CD14-positive monocyte (primary cell): ENCODE measurements around the gene P2RX2. TPM values are rescaled to one million over a fixed set of nuclear protein-coding genes. Genes with fewer than 3 reads are reported as not detected.
A peak's percentile ranks its signal among the peaks of the same experiment; 100 is the strongest.

Experiments used
- DNase-seq, 3 donors: peaks; one replicate each; pipeline ENCODE4 v3.0.0-alpha.2; 2011 to 2022
- H2AFZ ChIP-seq: 2 replicates; pipeline ENCODE4 v1.6.0; 2012; ENCODE audit warnings: mild to moderate bottlenecking, low read depth, low read length, inconsistent platforms; ENCODE audit not compliant: insufficient read depth, poor library complexity, severe bottlenecking
- H3K27ac ChIP-seq, 2 donors: 1 replicate in 1 of 2; 2 replicates in 1 of 2; pipeline ENCODE4 v1.5.1; 2012 to 2013; ENCODE audit warnings: low read length in 2 of 2, control low read depth in 1 of 2, inconsistent platforms in 1 of 2, low read depth in 1 of 2, mild to moderate bottlenecking in 1 of 2
- H3K27me3 ChIP-seq, 2 donors: one replicate each; pipeline versions ENCODE4 v1.6.0 to v1.6.1; 2011 to 2013; ENCODE audit warnings: low read length in 2 of 2; ENCODE audit not compliant: control insufficient read depth in 2 of 2, insufficient read depth in 2 of 2
- H3K36me3 ChIP-seq, 2 donors: replicated peaks in 1 of 2; 1 replicate in 1 of 2; 2 replicates in 1 of 2; pipeline versions ENCODE4 v1.5.1 to v1.6.1; 2012 to 2013; ENCODE audit warnings: low read length in 2 of 2, control low read depth in 1 of 2, inconsistent platforms in 1 of 2, mild to moderate bottlenecking in 1 of 2; ENCODE audit not compliant: insufficient read depth in 2 of 2, control insufficient read depth in 1 of 2
- H3K4me1 ChIP-seq, 2 donors: 1 replicate in 1 of 2; 2 replicates in 1 of 2; pipeline versions ENCODE4 v1.5.1 to v1.6.1; 2012 to 2013; ENCODE audit warnings: low read length in 2 of 2, control low read depth in 1 of 2, inconsistent platforms in 1 of 2, mild to moderate bottlenecking in 1 of 2, moderate library complexity in 1 of 2; ENCODE audit not compliant: insufficient read depth in 2 of 2, control insufficient read depth in 1 of 2
- H3K4me2 ChIP-seq: replicated peaks from 2 replicates; pipeline ENCODE3; 2012; ENCODE audit warnings: low read length, moderate library complexity, mild to moderate bottlenecking; ENCODE audit not compliant: poor library complexity, severe bottlenecking; ENCODE audit errors: extremely low read depth
- H3K4me3 ChIP-seq, 3 experiments: fragments of 200-600 bp in 1 of 3; sonication (generic) in 1 of 3; replicated peaks in 1 of 3; 1 replicate in 2 of 3; 2 replicates in 1 of 3; pipeline ENCODE4 v1.5.1; 2011 to 2013; ENCODE audit warnings: low read length in 3 of 3, mild to moderate bottlenecking in 3 of 3, control low read depth in 2 of 3, low read depth in 2 of 3, inconsistent platforms in 1 of 3, moderate library complexity in 1 of 3
- H3K79me2 ChIP-seq: 2 replicates; pipeline ENCODE4 v1.6.0; 2012; ENCODE audit warnings: mild to moderate bottlenecking, control low read depth, inconsistent platforms, low read length, moderate library complexity; ENCODE audit not compliant: insufficient read depth
- H3K9ac ChIP-seq: 2 replicates; pipeline ENCODE4 v1.6.0; 2017; ENCODE audit warnings: low read length, mild to moderate bottlenecking; ENCODE audit not compliant: insufficient read depth, poor library complexity, severe bottlenecking
- H3K9me3 ChIP-seq, 2 donors: replicated peaks in 1 of 2; 1 replicate in 1 of 2; 2 replicates in 1 of 2; pipeline versions ENCODE4 v1.5.1 to v1.6.1; 2012 to 2013; ENCODE audit warnings: low read length in 2 of 2, control low read depth in 1 of 2; ENCODE audit not compliant: control insufficient read depth in 1 of 2, insufficient read depth in 1 of 2
- H4K20me1 ChIP-seq: 2 replicates; pipeline ENCODE4 v1.6.0; 2012; ENCODE audit warnings: mild to moderate bottlenecking, low read length, control low read depth, moderate library complexity; ENCODE audit not compliant: insufficient read depth
- H3K27ac Mint-ChIP-seq, 7 donors: one replicate each; pipeline ENCODE4 v1.8.0; 2020; ENCODE audit warnings: mild to moderate bottlenecking in 7 of 7, mixed read lengths in 7 of 7, moderate library complexity in 6 of 7, inconsistent platforms in 2 of 7
- H3K27me3 Mint-ChIP-seq, 3 donors: one replicate each; pipeline ENCODE4 v1.8.0; 2021 to 2022; ENCODE audit warnings: low read depth in 3 of 3, mild to moderate bottlenecking in 3 of 3, mixed read lengths in 3 of 3, moderate library complexity in 3 of 3, inconsistent platforms in 1 of 3
- H3K36me3 Mint-ChIP-seq, 2 donors: one replicate each; pipeline ENCODE4 v1.8.0; 2020; ENCODE audit warnings: mixed read lengths in 2 of 2, inconsistent platforms in 1 of 2, mild to moderate bottlenecking in 1 of 2
- H3K4me1 Mint-ChIP-seq: one replicate; pipeline ENCODE4 v1.8.0; 2020; ENCODE audit warnings: mild to moderate bottlenecking, mixed read lengths
- H3K4me3 Mint-ChIP-seq, 2 donors: one replicate each; pipeline ENCODE4 v1.8.0; 2020; ENCODE audit warnings: mild to moderate bottlenecking in 2 of 2, mixed read lengths in 2 of 2, moderate library complexity in 1 of 2
- H3K9me3 Mint-ChIP-seq, 7 donors: one replicate each; pipeline ENCODE4 v1.8.0; 2020 to 2022; ENCODE audit warnings: mixed read lengths in 7 of 7, mild to moderate bottlenecking in 6 of 7, moderate library complexity in 6 of 7, inconsistent platforms in 2 of 7
- WGBS: methylation state at CpG from one replicate; pipeline ENCODE4 v1.1.5; 2013; ENCODE audit warnings: missing lambda C conversion rate; ENCODE audit not compliant: insufficient coverage; 5-methylcytosine and 5-hydroxymethylcytosine counted together
- intact Hi-C, 2 donors: fragments of 100-400 bp; cut with micrococcal nuclease; formaldehyde crosslinking; loops; one replicate each; pipeline versions ENCODE4 v1.15.0 to v1.15.1; 2023
- polyA plus RNA-seq, 3 donors: library from polyadenylated mRNA; depleted of rRNA in 1 of 3; unstranded in 2 of 3; stranded (reverse) in 1 of 3; fragments of 300-500 nt in 2 of 3; fragments of >200 nt in 1 of 3; fragmentation: Illumina TruSeq in 2 of 3; gene quantifications; 1 replicate in 2 of 3; 2 replicates in 1 of 3; pipeline ENCODE4 v1.2.3, GENCODE V29; 2012 to 2021
- TF ChIP-seq, protein P1 (sequence below): fragments of 200-600 bp; IDR thresholded peaks from one replicate; pipeline ENCODE4 v1.8.0; 2022; ENCODE audit warnings: antibody characterized with exemption, mild to moderate bottlenecking

Gene P2RX2
- polyA plus RNA-seq, 3 donors, result not detected

DNA sequence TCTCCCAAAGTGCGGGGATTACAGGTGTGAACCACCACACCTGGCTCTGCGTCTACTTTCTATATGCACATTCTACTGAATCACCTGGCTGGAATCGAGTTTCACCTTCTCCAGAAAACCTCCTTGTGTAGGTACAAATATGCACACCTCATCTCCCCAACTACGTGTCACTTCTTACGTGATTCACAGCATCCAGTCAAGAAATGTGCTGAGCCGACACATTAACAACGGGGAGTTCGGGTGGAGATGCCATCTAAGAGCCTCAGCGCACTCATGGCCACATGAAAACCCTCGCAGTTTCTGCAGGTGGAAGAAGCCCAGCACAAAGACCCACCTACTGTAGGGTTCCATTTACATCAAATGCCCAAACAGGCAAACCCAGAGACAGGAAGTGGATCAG, 29.3 kb downstream of the P2RX2 start:
- H2AFZ ChIP-seq, result no peak overlapping the region
- H4K20me1 ChIP-seq, result no peaks in the 10 kb centered on the region
- Mint-ChIP-seq H3K27me3 (peaks cover 0 to 1% (median 0%) of the 10 kb centered on the region in 3 donors), H3K4me1 (no peaks in the 10 kb centered on the region), H3K36me3 (peaks cover 70 to 90% of the 10 kb centered on the region in 2 donors), H3K27ac (peak overlapping the region in 1 of 7 donors; percentile 14), H3K9me3 (no peaks in the 10 kb centered on the region), H3K4me3 (no peak overlapping the region)
- H3K27me3 ChIP-seq, result no peaks in the 10 kb centered on the region
- TF ChIP-seq, protein P1, sequence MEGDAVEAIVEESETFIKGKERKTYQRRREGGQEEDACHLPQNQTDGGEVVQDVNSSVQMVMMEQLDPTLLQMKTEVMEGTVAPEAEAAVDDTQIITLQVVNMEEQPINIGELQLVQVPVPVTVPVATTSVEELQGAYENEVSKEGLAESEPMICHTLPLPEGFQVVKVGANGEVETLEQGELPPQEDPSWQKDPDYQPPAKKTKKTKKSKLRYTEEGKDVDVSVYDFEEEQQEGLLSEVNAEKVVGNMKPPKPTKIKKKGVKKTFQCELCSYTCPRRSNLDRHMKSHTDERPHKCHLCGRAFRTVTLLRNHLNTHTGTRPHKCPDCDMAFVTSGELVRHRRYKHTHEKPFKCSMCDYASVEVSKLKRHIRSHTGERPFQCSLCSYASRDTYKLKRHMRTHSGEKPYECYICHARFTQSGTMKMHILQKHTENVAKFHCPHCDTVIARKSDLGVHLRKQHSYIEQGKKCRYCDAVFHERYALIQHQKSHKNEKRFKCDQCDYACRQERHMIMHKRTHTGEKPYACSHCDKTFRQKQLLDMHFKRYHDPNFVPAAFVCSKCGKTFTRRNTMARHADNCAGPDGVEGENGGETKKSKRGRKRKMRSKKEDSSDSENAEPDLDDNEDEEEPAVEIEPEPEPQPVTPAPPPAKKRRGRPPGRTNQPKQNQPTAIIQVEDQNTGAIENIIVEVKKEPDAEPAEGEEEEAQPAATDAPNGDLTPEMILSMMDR, result no peak
- no peaks in the 10 kb centered on the region for H3K4me1 ChIP-seq
- H3K9me3 ChIP-seq, result no peaks in the 10 kb centered on the region
- intact Hi-C loops, result no loop called here
- peaks cover 48 to 89% of the 10 kb centered on the region in 2 donors for H3K36me3 ChIP-seq
- no peak overlapping the region for H3K4me2 ChIP-seq
- 93% methylated on average over 7 of the region's 10 CpGs for WGBS
- no peaks in the 10 kb centered on the region for H3K79me2 ChIP-seq
- DNase-seq, result no peak
- no peak overlapping the region for H3K9ac ChIP-seq
- H3K27ac ChIP-seq, result no peak overlapping the region
- no peak overlapping the region for H3K4me3 ChIP-seq

DNA sequence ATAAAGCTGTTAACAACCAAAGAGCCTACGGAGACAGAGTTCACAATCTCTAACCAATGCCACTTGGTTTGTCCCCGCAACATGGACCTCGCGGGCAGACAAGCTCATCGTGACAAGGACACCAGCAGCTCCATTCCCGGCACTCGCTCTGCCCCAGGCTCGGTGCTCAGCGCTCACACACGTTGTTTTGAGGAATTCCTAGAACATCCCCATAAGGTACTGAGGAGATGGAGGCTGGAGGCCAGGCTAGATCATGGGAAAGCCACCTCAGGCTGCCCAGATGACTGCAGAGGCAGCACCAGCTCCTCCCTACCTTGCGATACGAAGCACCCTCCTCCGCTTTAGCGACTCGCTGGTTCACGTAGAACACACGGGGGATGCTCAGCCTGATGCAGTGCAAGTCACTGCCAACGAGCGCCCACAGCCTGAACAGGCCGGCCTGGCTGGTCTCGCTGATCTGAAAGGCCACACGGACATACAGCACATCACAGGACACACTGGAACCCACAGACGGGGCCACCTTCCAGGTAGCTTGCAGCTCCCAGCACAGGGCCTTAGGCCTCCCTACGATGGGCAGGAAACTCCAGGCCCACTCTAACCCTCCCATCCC, 30.1 kb downstream of the P2RX2 start:
- no peaks in the 10 kb centered on the region for H4K20me1 ChIP-seq
- no peak overlapping the region for H3K9ac ChIP-seq
- H3K27me3 ChIP-seq, result no peaks in the 10 kb centered on the region
- H3K4me1 Mint-ChIP-seq, result no peaks in the 10 kb centered on the region
- no peak overlapping the region for H3K4me3 ChIP-seq
- DNase-seq, result no peak
- H3K36me3 ChIP-seq, result peaks cover 54 to 89% of the 10 kb centered on the region in 2 donors
- no peak overlapping the region for H2AFZ ChIP-seq
- no peak overlapping the region for H3K27ac ChIP-seq
- TF ChIP-seq, protein P1, result no peak
- intact Hi-C loops, result no loop called here
- 95% methylated on average over 21 of the region's 24 CpGs for WGBS
- peaks cover 70 to 88% of the 10 kb centered on the region in 2 donors for H3K36me3 Mint-ChIP-seq
- H3K79me2 ChIP-seq, result no peaks in the 10 kb centered on the region
- H3K4me3 Mint-ChIP-seq, result no peak overlapping the region
- no peak overlapping the region for H3K27ac Mint-ChIP-seq
- peaks cover 0 to 1% (median 0%) of the 10 kb centered on the region in 3 donors for H3K27me3 Mint-ChIP-seq
- no peaks in the 10 kb centered on the region for H3K4me1 ChIP-seq
- no peak overlapping the region for H3K4me2 ChIP-seq
- no peaks in the 10 kb centered on the region for H3K9me3 ChIP-seq
- H3K9me3 Mint-ChIP-seq, result no peaks in the 10 kb centered on the region
